PC-3 (cell line): ENCODE data around the gene GBF1. TPM values are rescaled to one million over a fixed set of nuclear protein-coding genes. Genes with fewer than 3 reads are reported as not detected.
A peak's percentile ranks its signal among the peaks of the same experiment; 100 is the strongest.

ENCODE experiments used
- ATAC-seq: fragments of 200-7000 bp; cut with Tn5 transposase; 2 replicates; pipeline ENCODE4 v1.9.1; 2020; ENCODE audit warnings: mild to moderate bottlenecking, moderate library complexity
- BruUV-seq: library from RNA; stranded (reverse); fragments of 400-500 nt; replicated peaks from 2 replicates; lab custom pipeline; 2021; lab: Mats Ljungman, UMichigan
- CTCF ChIA-PET: fragments of 300-600 bp; sonication (Branson Sonifier 250); formaldehyde crosslinking; loops from one replicate; lab custom pipeline; 2022; ENCODE audit warnings: antibody characterized with exemption; lab: Charles Lee
- POLR2A ChIA-PET: fragments of 300-600 bp; sonication (Branson Sonifier 250); formaldehyde crosslinking; loops from one replicate; lab custom pipeline; 2022; ENCODE audit warnings: antibody characterized with exemption; ENCODE audit not compliant: unreplicated experiment; lab: Charles Lee
- DNase-seq: peaks from one replicate; pipeline ENCODE4 v3.0.0-alpha.2; 2015
- H2AFZ ChIP-seq: fragments of 300-600 bp; sonication (generic); 2 replicates; pipeline ENCODE4 v1.6.0; 2016; ENCODE audit warnings: antibody characterized with exemption, low read length
- H3F3A ChIP-seq: fragments of 300-600 bp; sonication (generic); one replicate; pipeline ENCODE4 v1.6.0; 2017; ENCODE audit warnings: antibody characterized with exemption, low read length, control low read depth, mild to moderate bottlenecking; ENCODE audit not compliant: unreplicated experiment
- H3K27ac ChIP-seq: fragments of 300-600 bp; sonication (generic); 2 replicates; pipeline ENCODE4 v1.5.1; 2016; ENCODE audit warnings: mild to moderate bottlenecking, low read length
- H3K27me3 ChIP-seq: fragments of 300-600 bp; sonication (generic); 2 replicates; pipeline ENCODE4 v1.6.1; 2016; ENCODE audit warnings: low read length, mixed read lengths
- H3K36me3 ChIP-seq: fragments of 300-600 bp; sonication (generic); 2 replicates; pipeline ENCODE4 v1.6.1; 2016; ENCODE audit warnings: low read depth, mixed run types, low read length, mixed read lengths
- H3K4me1 ChIP-seq: fragments of 300-600 bp; sonication (generic); 2 replicates; pipeline ENCODE4 v1.5.1; 2016; ENCODE audit warnings: low read length; ENCODE audit not compliant: insufficient read depth
- H3K4me2 ChIP-seq: fragments of 300-600 bp; sonication (generic); 2 replicates; pipeline ENCODE4 v1.6.0; 2016; ENCODE audit warnings: low read length
- H3K4me3 ChIP-seq: fragments of 300-600 bp; sonication (generic); 2 replicates; pipeline ENCODE4 v1.5.1; 2016; ENCODE audit warnings: mild to moderate bottlenecking, low read length, mixed read lengths
- H3K79me2 ChIP-seq: fragments of 300-600 bp; sonication (generic); 2 replicates; pipeline ENCODE4 v1.6.1; 2017; ENCODE audit warnings: low read length, mixed read lengths
- H3K9ac ChIP-seq: fragments of 300-600 bp; sonication (generic); 2 replicates; pipeline ENCODE4 v1.6.0; 2016; ENCODE audit warnings: mild to moderate bottlenecking, low read length
- H3K9me2 ChIP-seq: fragments of 300-600 bp; sonication (generic); replicated peaks from 2 replicates; pipeline ENCODE4 v1.6.1; 2016; ENCODE audit warnings: mixed run types, low read length, mixed read lengths
- H3K9me3 ChIP-seq: fragments of 300-600 bp; sonication (generic); 2 replicates; pipeline ENCODE4 v1.6.1; 2016; ENCODE audit warnings: low read length, mixed read lengths
- H4K20me1 ChIP-seq: fragments of 300-600 bp; sonication (generic); 2 replicates; pipeline ENCODE4 v1.6.1; 2016; ENCODE audit warnings: low read length, mixed read lengths
- EZH2 ChIP-seq: fragments of 300-600 bp; sonication (generic); IDR thresholded peaks from one replicate; pipeline ENCODE4 v1.6.1; 2017; ENCODE audit warnings: antibody characterized with exemption, mild to moderate bottlenecking, low read length; ENCODE audit not compliant: unreplicated experiment
- EZH2phosphoT487 ChIP-seq: fragments of 300-600 bp; sonication (generic); IDR thresholded peaks from 2 replicates; pipeline ENCODE4 v1.6.1; 2018; ENCODE audit warnings: mild to moderate bottlenecking, antibody characterized with exemption, low read length, borderline replicate concordance
- intact Hi-C: fragments of 100-400 bp; cut with micrococcal nuclease; formaldehyde crosslinking; loops from 2 replicates; pipeline ENCODE4 v1.9.0; 2023
- total RNA-seq: library from RNA; depleted of rRNA; stranded (reverse); fragments of >200 nt; gene quantifications from 2 replicates; pipeline ENCODE4 v1.2.3, GENCODE V29; 2014
- TF ChIP-seq, protein P1 (sequence below): fragments of 300-600 bp; sonication (generic); conservative IDR thresholded peaks from 2 replicates; pipeline ENCODE4 v1.5.1; 2017; ENCODE audit warnings: antibody characterized with exemption, low read depth, mild to moderate bottlenecking, low read length

GBF1 gene
- total RNA-seq, 1 experiment from 2014 or later, result 25.2 TPM

DNA sequence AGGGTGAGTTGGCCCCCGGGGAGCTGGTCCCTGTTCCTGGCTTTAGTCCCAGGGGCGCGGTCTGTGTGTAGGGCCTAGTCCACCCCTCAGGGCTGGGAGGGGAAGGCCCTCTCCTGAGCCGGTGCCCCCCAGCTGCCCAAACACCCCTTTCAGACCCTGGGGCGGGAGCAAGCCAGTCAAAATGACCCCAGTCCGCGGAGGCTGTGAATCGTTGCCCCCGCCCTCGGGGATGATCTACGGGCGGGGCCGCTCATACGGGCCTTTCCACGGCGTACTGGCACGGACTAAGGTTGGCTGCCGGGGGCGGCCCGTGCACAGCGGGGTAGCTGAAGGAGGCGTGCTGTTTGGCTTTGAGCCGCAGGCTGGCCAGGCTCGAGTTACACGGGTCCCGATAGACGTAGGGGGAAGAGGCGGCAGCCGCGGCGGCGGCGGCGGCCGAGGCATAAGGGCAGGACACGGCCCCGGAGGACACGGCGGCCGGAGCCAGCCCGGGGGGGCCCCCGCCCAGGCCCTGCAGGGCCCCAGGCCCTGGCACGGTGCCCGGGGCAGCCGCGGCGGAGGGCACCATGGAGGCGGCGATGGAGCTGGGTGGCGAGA lies 15.0 kb upstream of the GBF1 start:
- BruUV-seq, result no TSS peak
- Histone ChIP-seq H3K9ac (no peak overlapping the region), H3K4me2 (peak overlapping the region; percentile 96), H3K9me3 (no peaks in the 10 kb centered on the region), H2AFZ (peak overlapping the region; percentile 95), H3K79me2 (no peaks in the 10 kb centered on the region), H4K20me1 (no peaks in the 10 kb centered on the region), H3F3A (no peaks in the 10 kb centered on the region), H3K27ac (no peak overlapping the region), H3K4me3 (peak overlapping the region; percentile 66), H3K9me2 (no peaks in the 10 kb centered on the region), H3K36me3 (no peaks in the 10 kb centered on the region), H3K27me3 (peaks cover 4% of the 10 kb centered on the region; the same call in 1 of the 2 replicates), H3K4me1 (peaks cover 12% of the 10 kb centered on the region; the same call in 1 of the 2 replicates)
- CTCF ChIA-PET, result interaction anchor here (0.6 to 2.0 kb wide), 4 partner anchors 51 to 173 kb away, joined by 3 to 8 read pairs (median 5); no protein-coding TSS in a partner anchor
- ATAC-seq (peak; percentile 44), DNase-seq (peak; percentile 55)
- TF ChIP-seq EZH2, result no peak
- POLR2A ChIA-PET, result interaction anchor here (0.7 kb wide), 1 partner anchor 32 kb away, joined by 4 read pairs; no protein-coding TSS in a partner anchor
- intact Hi-C loops, result loop anchor here (1.0 kb wide), 2 partner anchors 117 to 122 kb away; no protein-coding TSS in a partner anchor

GRCh38 chr10:102230861-102231356 lies 14.4 kb upstream of the GBF1 start:
- no peak for ATAC-seq
- TF ChIP-seq EZH2phosphoT487 (no peak), EZH2 (no peak)
- TF ChIP-seq, protein P1, sequence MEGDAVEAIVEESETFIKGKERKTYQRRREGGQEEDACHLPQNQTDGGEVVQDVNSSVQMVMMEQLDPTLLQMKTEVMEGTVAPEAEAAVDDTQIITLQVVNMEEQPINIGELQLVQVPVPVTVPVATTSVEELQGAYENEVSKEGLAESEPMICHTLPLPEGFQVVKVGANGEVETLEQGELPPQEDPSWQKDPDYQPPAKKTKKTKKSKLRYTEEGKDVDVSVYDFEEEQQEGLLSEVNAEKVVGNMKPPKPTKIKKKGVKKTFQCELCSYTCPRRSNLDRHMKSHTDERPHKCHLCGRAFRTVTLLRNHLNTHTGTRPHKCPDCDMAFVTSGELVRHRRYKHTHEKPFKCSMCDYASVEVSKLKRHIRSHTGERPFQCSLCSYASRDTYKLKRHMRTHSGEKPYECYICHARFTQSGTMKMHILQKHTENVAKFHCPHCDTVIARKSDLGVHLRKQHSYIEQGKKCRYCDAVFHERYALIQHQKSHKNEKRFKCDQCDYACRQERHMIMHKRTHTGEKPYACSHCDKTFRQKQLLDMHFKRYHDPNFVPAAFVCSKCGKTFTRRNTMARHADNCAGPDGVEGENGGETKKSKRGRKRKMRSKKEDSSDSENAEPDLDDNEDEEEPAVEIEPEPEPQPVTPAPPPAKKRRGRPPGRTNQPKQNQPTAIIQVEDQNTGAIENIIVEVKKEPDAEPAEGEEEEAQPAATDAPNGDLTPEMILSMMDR, result no peak
- ChIA-PET CTCF (interaction anchor here (2.0 kb wide), 1 partner anchor 122 kb away, joined by 8 read pairs; no protein-coding TSS in a partner anchor), POLR2A (interaction anchor here (0.7 kb wide), 1 partner anchor 32 kb away, joined by 4 read pairs; no protein-coding TSS in a partner anchor)
- Histone ChIP-seq H3K9ac (no peak overlapping the region), H3K27ac (no peak overlapping the region), H3K9me2 (no peaks in the 10 kb centered on the region), H4K20me1 (no peaks in the 10 kb centered on the region), H3K79me2 (no peaks in the 10 kb centered on the region), H3K27me3 (peaks cover 4% of the 10 kb centered on the region; the same call in 1 of the 2 replicates), H3K4me1 (peaks cover 13% of the 10 kb centered on the region), H3K36me3 (no peaks in the 10 kb centered on the region), H3F3A (no peaks in the 10 kb centered on the region), H2AFZ (peak overlapping the region; percentile 95), H3K9me3 (no peaks in the 10 kb centered on the region), H3K4me2 (peak overlapping the region; percentile 96), H3K4me3 (peak overlapping the region; percentile 66)
- DNase-seq, result no peak
- BruUV-seq, result no TSS peak
- intact Hi-C loops, result loop anchor here (1.0 kb wide), 2 partner anchors 116 to 121 kb away; no protein-coding TSS in a partner anchor

DNA sequence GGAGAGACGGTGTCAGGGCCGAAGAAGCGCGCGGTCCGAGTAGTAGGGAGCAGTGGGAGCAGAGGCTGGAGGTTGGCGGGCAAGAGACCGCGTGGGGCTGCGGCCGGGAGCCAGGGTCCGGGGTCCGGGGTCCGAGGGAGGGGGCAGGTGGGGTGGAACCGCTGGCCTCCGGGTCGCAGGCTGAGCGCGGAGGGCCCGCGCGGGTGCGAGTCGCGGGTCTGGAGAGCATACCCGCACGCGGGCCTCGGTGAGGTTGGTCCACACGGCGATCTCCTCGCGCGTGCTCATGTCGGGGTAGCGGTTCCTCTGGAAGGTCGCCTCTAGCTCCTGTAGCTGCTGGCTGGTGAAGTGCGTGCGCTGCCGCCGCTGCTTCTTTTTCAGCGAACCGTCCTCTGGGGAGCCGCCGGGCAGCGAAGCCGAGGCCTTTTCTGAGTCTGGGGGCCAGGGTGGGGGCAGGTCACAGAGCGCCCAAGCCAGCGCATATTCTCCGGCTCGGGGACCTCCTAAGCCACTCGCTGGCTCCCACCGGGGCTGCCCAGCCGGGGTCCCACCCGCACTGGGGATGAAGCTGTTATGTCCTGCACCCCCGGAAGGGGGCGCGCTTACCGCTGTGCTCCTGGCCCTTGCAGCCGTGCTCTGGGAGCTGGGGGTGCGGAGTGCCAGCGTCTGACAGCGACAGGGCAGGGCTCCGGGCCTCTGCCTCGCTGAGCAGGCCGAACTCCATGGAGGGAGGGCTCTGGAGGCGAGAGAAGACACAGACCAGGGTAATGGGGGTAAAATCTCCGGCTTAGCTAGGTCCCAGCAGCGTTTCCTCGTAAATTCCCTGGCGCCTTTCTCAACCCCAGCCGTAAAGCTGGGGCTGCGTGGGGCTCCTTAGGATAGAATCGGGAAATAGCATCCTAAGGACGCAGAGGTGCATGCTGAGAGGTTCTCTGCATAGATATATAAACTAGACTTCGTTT lies 13.7 kb upstream of the GBF1 start:
- Histone ChIP-seq H3K4me1 (peaks cover 14% of the 10 kb centered on the region), H3K79me2 (no peaks in the 10 kb centered on the region), H2AFZ (no peak overlapping the region), H3F3A (no peaks in the 10 kb centered on the region), H3K4me3 (no peak overlapping the region; the same call in 1 of the 2 replicates), H3K27me3 (peaks cover 4% of the 10 kb centered on the region; the same call in 1 of the 2 replicates), H3K9me2 (no peaks in the 10 kb centered on the region), H3K9me3 (no peaks in the 10 kb centered on the region), H3K27ac (no peak overlapping the region), H4K20me1 (no peaks in the 10 kb centered on the region), H3K4me2 (peak overlapping the region; percentile 96), H3K36me3 (no peaks in the 10 kb centered on the region), H3K9ac (no peak overlapping the region)
- no TSS peak for BruUV-seq
- intact Hi-C loops, result no loop called here
- ChIA-PET CTCF (interaction anchor here (0.5 to 1.1 kb wide), 4 partner anchors 62 to 416 kb away, joined by 3 to 14 read pairs (median 6); no protein-coding TSS in a partner anchor), POLR2A (no interaction called here)
- 0 out of 2 replicates have a peak, but pooled peaks have one; percentile 9 for ATAC-seq
- peak; percentile 52 for DNase-seq
- TF ChIP-seq EZH2phosphoT487, result no peak
- TF ChIP-seq, protein P1, result peak; percentile 83
- TF ChIP-seq EZH2, result no peak
